Aorta (tissue), 5 donors: ENCODE data around the gene EPB41L2. TPM values are rescaled to one million over a fixed set of nuclear protein-coding genes. Genes with fewer than 3 reads are reported as not detected.
"Not testable (repeated sequence)": the region's sequence is repeated elsewhere in the genome, so short reads cannot be mapped to it uniquely, and the experiment has no call there.

Experiments used
- ATAC-seq: fragments of 200-7000 bp; cut with Tn5 transposase; one replicate; pipeline ENCODE4 v1.9.1; 2022; ENCODE audit warnings: moderate library complexity; ENCODE audit not compliant: low FRiP score
- DNase-seq, 2 donors: peaks; one replicate each; pipeline ENCODE4 v3.0.0-alpha.2; 2020
- H3K27ac ChIP-seq, 2 donors: one replicate each; pipeline ENCODE4 v1.5.1; 2013; ENCODE audit warnings: low read length in 2 of 2, mild to moderate bottlenecking in 2 of 2, moderate library complexity in 2 of 2, control low read depth in 1 of 2, inconsistent platforms in 1 of 2, low read depth in 1 of 2
- H3K27me3 ChIP-seq, 2 donors: one replicate each; pipeline ENCODE4 v1.6.1; 2013; ENCODE audit warnings: control low read depth in 1 of 2, low read length in 1 of 2, mild to moderate bottlenecking in 1 of 2, moderate library complexity in 1 of 2; ENCODE audit not compliant: insufficient read depth in 2 of 2, control insufficient read depth in 1 of 2
- H3K36me3 ChIP-seq, 2 donors: one replicate each; pipeline ENCODE4 v1.6.1; 2013; ENCODE audit warnings: control low read depth in 1 of 2, low read length in 1 of 2, mild to moderate bottlenecking in 1 of 2; ENCODE audit not compliant: insufficient read depth in 2 of 2, control insufficient read depth in 1 of 2
- H3K4me1 ChIP-seq, 2 donors: one replicate each; pipeline ENCODE4 v1.6.1; 2013; ENCODE audit warnings: low read length in 2 of 2, control low read depth in 1 of 2, mild to moderate bottlenecking in 1 of 2, moderate library complexity in 1 of 2; ENCODE audit not compliant: insufficient read depth in 2 of 2, control insufficient read depth in 1 of 2
- H3K4me3 ChIP-seq, 2 donors: one replicate each; pipeline ENCODE4 v1.5.1; 2013; ENCODE audit warnings: low read length in 2 of 2, control low read depth in 1 of 2, mild to moderate bottlenecking in 1 of 2
- H3K9me3 ChIP-seq: one replicate; pipeline ENCODE4 v1.6.1; 2013; ENCODE audit warnings: mild to moderate bottlenecking, low read length; ENCODE audit not compliant: control insufficient read depth
- WGBS, 2 donors: extraction: QIAGEN DNeasy Blood & Tissue Kit; methylation state at CpG; one replicate each; pipeline ENCODE4 v1.1.7; 2013; 5-methylcytosine and 5-hydroxymethylcytosine counted together
- intact Hi-C, 2 donors: fragments of 100-400 bp; cut with DNase I; formaldehyde crosslinking; loops; one replicate each; pipeline versions ENCODE4 v1.14.2 to v1.15.0; 2022
- polyA plus RNA-seq, 2 donors: library from polyadenylated mRNA; stranded (reverse); fragments of 200-250 nt; gene quantifications; one replicate each; pipeline ENCODE4 v1.2.3, GENCODE V29; 2013
- total RNA-seq, 2 donors: library from RNA; stranded (reverse); fragmentation: NEBNext Ultra II Directional; extraction: Animal tissue kit (Norgen Biotek cat#: 25700); gene quantifications; one replicate each; pipeline ENCODE4 v1.2.1, GENCODE V29; 2021
- donor health status: healthy with polysubstance abuse.
- donor health status: Bipolar disorder and iron deficiency.
- donor health status: DM: no; HTN: no; CAD: no.
- donor health status: DM: no; HTN: no; CAD: no.
- donor health status: DM: yes; HTN: yes; CAD: no.

Gene EPB41L2
- total and polyA plus RNA-seq, 4 donors, result 36.1 to 340 (median 118) TPM

DNA sequence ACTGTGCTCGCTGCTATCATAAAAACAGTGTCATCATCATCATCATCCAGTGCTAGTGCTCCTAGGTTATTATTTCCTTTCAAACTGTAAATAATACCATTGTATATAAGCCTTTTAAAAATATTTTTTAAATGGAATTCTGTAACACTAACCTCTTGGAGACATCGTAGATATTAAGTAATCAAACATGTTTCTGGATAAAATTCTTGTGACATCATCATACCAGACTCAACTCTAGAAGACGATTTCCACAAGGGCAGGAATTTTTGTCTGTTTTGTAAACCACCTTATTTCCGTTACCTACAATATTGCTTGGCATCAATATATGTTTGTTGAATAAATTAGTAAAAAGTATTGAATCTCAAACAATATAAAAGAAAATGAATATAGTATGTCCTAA, 40.4 kb downstream of the EPB41L2 start:
- Histone ChIP-seq H3K27me3 (no peaks in the 10 kb centered on the region), H3K27ac (no peak overlapping the region), H3K36me3 (no peaks in the 10 kb centered on the region), H3K9me3 (no peaks in the 10 kb centered on the region), H3K4me3 (no peak overlapping the region), H3K4me1 (no peaks in the 10 kb centered on the region)
- ATAC-seq (no peak), DNase-seq (no peak)
- intact Hi-C loops, result no loop called here
- WGBS, 2 donors, result 61 to 64% methylated on average over 4 of the region's 4 CpGs

DNA sequence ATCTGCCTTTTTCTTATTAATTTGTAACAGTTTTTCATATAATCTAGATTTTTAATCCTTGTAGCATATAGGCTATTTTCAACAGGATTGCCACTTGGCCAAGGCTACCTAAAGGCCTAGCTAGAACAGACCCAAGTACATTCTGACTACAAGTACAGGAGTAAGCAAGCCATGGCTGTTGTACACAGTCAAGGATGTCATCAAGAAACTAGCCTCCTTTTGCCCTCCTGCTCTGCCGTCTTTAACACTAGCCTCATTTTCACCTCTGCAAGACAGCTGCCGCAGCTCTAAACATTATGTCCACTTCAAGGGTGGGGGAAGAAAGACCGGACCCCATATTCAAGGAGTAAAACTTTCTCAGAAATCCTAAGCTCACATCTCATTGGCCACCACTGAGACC, 45.1 kb downstream of the EPB41L2 start:
- no peak for DNase-seq
- intact Hi-C loops, result no loop called here
- no peak for ATAC-seq
- H3K4me1 ChIP-seq, result peaks cover 2 to 3% of the 10 kb centered on the region in 2 donors
- no peaks in the 10 kb centered on the region for H3K27me3 ChIP-seq
- no peak overlapping the region for H3K27ac ChIP-seq
- H3K4me3 ChIP-seq, result no peak overlapping the region
- H3K36me3 ChIP-seq, result no peaks in the 10 kb centered on the region
- WGBS, 2 donors, result 93 to 98% methylated on average over 3 of the region's 3 CpGs
- no peaks in the 10 kb centered on the region for H3K9me3 ChIP-seq

DNA sequence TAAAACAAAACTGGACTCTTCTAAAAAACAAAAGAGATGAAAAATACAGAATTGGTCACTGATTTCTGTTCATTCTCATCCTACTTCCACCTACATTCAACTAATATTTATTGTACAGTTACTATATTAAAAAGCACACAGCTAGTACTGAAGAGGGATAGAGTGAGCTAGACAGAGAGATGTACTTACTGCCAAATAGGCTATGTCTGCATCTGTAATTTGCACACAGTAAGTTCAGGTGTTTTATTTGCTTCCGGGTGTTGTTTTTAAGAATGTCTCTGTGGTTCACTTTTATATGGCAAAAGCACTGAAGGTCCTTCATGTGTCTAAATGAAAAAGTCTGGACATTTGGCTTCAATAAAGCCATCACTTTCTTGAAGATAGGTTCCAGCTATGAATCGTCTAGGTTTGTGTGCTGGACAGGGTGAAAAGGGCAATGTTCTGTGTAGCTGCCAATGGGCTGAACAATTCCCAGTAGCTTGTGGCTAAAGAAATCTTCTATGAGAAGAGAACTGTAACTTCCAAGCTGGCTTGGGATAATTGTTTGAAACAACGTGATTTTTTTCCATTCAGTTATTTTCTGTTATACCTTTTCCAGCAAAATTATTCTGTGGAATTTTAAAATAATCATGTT, 47.3 kb downstream of the EPB41L2 start:
- no peaks in the 10 kb centered on the region for H3K27me3 ChIP-seq
- peak; percentile 63 for ATAC-seq
- peaks cover 2 to 3% of the 10 kb centered on the region in 2 donors for H3K4me1 ChIP-seq
- no peak overlapping the region for H3K4me3 ChIP-seq
- DNase-seq, result no peak
- 18 to 24% methylated on average over 3 of the region's 3 CpGs for WGBS, 2 donors
- H3K9me3 ChIP-seq, result no peaks in the 10 kb centered on the region
- H3K27ac ChIP-seq, result no peak overlapping the region
- intact Hi-C loops, result no loop called here
- H3K36me3 ChIP-seq, result no peaks in the 10 kb centered on the region

DNA sequence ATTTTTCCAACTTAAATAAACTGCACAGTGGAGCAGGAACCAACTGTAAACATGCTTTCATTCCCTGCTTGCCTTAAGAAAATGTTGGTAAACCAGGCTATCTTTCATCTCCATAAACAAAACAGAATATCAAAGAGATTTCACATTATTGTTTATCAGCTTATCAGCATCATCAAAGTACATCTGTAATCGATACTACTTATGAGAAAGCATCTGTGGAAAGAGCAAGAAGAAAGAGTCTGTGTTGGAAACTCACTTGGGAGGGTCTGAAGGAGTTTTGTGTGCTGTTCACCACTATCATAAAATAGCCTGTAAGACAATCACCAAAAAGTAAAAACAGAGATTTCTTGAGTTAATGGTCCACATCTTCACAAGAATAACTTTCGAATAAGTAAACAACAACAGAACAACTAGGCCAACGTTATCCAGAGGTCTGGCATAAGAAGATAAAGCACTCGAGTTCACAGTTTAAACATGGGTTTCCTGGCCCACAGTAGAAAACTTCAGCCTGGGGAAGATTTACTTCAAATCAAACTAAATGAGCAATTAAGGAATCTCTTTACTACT, 47.9 kb downstream of the EPB41L2 start:
- Histone ChIP-seq H3K27ac (no peak overlapping the region), H3K36me3 (no peaks in the 10 kb centered on the region), H3K4me1 (peaks cover 2 to 3% of the 10 kb centered on the region in 2 donors), H3K27me3 (no peaks in the 10 kb centered on the region), H3K4me3 (no peak overlapping the region), H3K9me3 (no peaks in the 10 kb centered on the region)
- intact Hi-C loops, result no loop called here
- WGBS, 2 donors, result 20 to 22% methylated on average over 4 of the region's 4 CpGs
- ATAC-seq, result no peak
- DNase-seq, result no peak

DNA sequence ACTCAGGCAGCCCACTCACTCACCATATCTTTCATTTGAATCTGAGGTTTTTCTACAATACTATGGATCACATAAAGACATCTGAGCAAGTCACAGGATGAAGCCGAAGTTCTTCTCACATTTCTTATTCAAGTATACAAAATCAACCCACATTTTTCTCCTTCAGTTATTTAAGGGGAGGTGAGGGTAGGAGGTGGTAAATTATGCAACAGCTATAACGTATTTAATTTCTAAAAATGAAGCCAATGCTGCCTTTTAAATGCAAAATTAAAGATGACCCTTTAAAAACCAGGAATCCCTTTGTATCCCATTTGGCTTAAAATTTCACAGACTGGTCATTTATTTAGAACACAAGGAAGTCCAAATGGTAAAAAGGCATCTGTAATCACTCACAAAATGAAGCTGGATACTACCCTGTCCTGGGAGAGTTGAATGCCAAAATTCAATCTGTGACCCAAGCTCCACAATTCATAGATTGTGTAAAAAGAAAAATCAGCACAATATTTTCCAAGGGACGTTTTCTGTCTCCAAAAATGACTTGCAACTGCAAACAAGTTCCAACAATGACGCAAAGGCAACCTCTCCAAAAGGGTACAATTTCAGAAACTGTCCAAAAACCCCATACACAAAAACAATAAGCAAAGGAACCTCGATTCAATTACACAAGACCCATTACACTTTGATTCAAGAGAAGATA, 48.8 kb downstream of the EPB41L2 start:
- H3K36me3 ChIP-seq, result no peaks in the 10 kb centered on the region
- peak; percentile 54 for ATAC-seq
- H3K27me3 ChIP-seq, result no peaks in the 10 kb centered on the region
- H3K9me3 ChIP-seq, result no peaks in the 10 kb centered on the region
- H3K4me3 ChIP-seq, result no peak overlapping the region
- DNase-seq, result no peak
- 3 to 11% methylated on average over 5 of the region's 5 CpGs for WGBS, 2 donors
- intact Hi-C loops, result no loop called here
- H3K4me1 ChIP-seq, result peaks cover 2 to 3% of the 10 kb centered on the region in 2 donors
- H3K27ac ChIP-seq, result no peak overlapping the region

DNA sequence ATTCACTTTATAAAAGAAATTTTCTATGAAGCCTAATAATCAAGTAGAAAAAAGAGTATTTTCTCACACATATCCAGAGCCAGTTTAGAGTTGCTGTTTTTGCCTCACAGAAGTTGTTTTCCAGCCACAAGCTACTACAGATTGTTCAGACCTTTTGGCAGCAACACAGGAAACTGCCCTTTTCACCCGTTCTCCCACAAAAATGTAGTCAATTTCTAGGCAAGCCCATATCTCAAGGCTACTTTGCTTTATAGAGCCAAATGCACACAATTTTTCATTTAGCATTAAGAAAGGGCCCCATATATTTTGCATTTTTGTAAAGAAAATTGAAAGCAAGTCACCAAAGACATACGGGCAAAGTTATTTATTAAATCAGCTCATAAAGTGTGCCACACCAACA, 49.5 kb downstream of the EPB41L2 start:
- intact Hi-C loops, result no loop called here
- peak; percentile 53 for ATAC-seq
- no peak for DNase-seq
- no peaks in the 10 kb centered on the region for H3K27me3 ChIP-seq
- H3K9me3 ChIP-seq, result no peaks in the 10 kb centered on the region
- H3K4me1 ChIP-seq, result peaks cover 2 to 3% of the 10 kb centered on the region in 2 donors
- no peak overlapping the region for H3K27ac ChIP-seq
- 9 to 15% methylated on average over 2 of the region's 2 CpGs for WGBS, 2 donors
- no peaks in the 10 kb centered on the region for H3K36me3 ChIP-seq
- peak overlapping the region in 1 of 2 donors; percentile 26 for H3K4me3 ChIP-seq

DNA sequence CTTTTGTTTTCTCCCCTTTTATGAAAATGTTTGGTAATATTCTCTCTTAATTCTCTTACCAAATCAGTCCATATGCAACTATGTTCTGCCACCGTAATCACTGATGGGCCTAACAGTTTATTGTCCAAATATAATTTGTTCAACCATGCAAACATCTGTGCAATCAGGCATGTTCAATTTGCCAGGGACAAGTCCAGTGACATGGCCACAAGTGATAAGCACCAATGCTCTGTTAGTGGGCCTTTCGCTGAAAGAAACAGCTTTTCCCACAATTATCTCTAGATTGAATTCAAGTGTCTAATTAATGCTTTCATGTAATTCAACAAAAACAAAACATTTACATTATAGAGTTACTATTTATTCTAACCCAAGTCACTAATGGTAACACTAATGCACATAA, 53.3 kb downstream of the EPB41L2 start:
- DNase-seq, result no peak
- H3K27me3 ChIP-seq, result no peaks in the 10 kb centered on the region
- H3K4me1 ChIP-seq, result peaks cover 3 to 5% of the 10 kb centered on the region in 2 donors
- no peak overlapping the region for H3K27ac ChIP-seq
- H3K4me3 ChIP-seq, result no peak overlapping the region
- no peaks in the 10 kb centered on the region for H3K9me3 ChIP-seq
- WGBS, 2 donors, result 99% methylated on average over 2 of the region's 2 CpGs
- intact Hi-C loops, result no loop called here
- no peaks in the 10 kb centered on the region for H3K36me3 ChIP-seq
- ATAC-seq, result no peak

DNA sequence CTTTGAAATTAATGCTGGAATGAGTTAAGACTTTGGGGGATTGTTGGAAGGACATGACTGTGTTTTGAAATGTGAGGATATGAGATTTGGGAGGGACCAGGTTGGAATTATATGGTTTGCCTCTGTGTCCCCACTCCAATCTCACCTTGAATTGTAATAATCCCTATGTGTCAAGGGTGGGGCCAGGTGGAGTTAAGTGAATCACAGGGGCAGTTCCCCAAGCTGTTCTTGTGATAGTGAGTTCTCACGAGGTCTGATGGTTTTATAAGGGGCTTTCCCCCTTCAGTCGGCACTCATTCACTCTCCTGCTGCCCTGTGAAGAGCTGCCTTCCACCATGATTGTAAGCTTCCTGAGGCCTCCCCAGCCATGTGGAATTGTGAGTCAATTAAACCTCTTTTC, 54.1 kb downstream of the EPB41L2 start:
- H3K9me3 ChIP-seq, ATAC-seq, H3K4me3 ChIP-seq, H3K27me3 ChIP-seq, DNase-seq, intact Hi-C loops, H3K36me3 ChIP-seq, H3K4me1 ChIP-seq, H3K27ac ChIP-seq: not testable (repeated sequence)
- 93 to 100% methylated on average over 2 of the region's 2 CpGs for WGBS, 2 donors

DNA sequence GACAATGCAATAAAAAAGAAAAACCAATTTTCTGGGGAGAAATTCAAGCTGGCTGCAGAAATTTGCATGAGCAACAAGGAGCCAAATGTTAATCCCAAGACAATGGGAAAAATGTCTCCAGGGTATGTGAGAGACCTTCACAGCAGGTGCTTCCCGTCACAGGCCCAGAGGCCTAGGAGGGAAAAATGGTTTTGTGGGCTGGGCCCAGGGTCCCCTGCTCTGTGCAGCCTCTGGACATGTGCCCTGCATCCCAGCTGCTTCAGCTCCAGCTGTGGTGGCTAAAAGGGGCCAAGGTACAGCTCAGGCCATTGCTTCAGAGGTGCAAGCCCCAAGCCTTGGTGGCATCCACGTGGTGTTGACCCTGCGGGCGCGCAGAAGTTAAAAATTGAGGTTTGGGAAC, 55.1 kb downstream of the EPB41L2 start:
- ATAC-seq, H3K9me3 ChIP-seq, intact Hi-C loops, H3K4me3 ChIP-seq, H3K4me1 ChIP-seq, H3K27me3 ChIP-seq, DNase-seq, H3K27ac ChIP-seq, H3K36me3 ChIP-seq: not testable (repeated sequence)
- 78% methylated on average over 5 of the region's 5 CpGs for WGBS, 2 donors
